NCI-H2029 (cell line): Measurements from ENCODE around the gene PTPN5.

Source experiments
- DNase-seq: peaks from one replicate; lab custom pipeline; 2025; lab: John Stamatoyannopoulos, UW

The PTPN5 gene

DNA sequence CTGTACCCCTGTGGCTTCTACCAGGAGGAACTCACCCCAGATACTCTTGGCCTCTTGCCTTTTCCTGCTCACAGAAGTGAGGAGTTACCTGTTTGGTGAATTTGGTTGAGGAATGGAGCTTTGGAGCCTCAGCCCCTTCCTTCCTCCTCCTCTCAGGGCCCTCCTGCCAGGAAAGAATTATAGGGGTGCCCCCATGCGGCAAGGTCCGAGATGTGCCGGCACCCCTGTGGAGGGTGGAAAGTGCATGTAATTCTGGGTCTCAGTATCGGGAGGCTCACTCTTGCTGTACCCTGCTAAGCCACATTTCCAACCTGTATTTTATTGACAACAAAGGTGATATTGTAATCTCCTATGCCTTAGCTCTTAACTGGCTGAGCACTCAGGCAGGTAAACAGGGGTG is 51.9 kb downstream of the PTPN5 start:
- no peak for DNase-seq

- DNase-seq, result no peak
These were observed 54.0 kb downstream of the PTPN5 start for GRCh38 chr11:18737642-18738041.

GRCh38 chr11:18736590-18737148 is 54.9 kb downstream of the PTPN5 start:
- DNase-seq, result no peak

GRCh38 chr11:18733202-18733601 is 58.4 kb downstream of the PTPN5 start:
- DNase-seq, result no peak

- no peak for DNase-seq
These were observed 59.4 kb downstream of the PTPN5 start for GRCh38 chr11:18731949-18732821.

DNA sequence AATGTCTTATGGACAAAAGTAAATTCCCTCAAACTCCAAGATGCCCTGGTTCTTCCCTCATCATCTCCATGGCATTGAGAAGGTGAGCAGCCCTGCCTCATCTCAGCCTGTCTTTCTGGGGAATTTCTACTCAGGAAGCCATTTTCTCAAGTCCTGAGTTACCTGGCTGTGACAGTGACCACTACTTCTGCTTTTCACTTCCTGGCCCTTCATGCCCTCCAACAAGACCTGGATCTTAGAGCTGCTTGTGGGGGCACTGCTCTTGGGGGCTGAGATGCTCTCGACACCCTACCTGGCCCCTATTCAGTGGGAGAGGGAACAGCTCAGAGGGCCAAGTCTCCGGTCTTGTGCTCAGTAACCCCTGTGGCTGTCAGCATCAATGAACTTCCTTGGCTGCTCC is 60.2 kb downstream of the PTPN5 start:
- DNase-seq, result no peak

- DNase-seq, result no peak
These were observed 61.6 kb downstream of the PTPN5 start for GRCh38 chr11:18730020-18730419.

GRCh38 chr11:18729426-18729825 is 62.2 kb downstream of the PTPN5 start:
- DNase-seq, result no peak

DNA sequence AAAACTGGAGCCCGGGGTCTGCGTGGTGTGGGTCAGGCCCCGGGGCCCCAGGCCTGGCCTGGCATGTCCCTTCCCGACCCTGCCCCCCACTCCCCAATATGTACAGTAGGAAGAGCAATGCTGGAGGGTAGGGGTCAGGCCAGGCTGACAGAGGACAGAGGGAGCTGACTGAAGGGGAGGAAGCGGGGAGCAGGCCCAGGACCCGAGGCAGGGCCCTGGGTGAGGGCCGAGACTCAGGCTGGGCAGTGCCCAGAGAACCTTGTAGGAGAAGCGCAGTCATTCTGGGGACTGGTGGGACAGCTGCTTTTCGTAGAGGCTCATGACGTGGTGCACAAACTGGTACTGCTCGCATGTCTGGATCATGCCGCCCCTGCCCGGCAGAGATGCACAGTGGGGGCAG is 62.9 kb downstream of the PTPN5 start:
- DNase-seq, result no peak

DNA sequence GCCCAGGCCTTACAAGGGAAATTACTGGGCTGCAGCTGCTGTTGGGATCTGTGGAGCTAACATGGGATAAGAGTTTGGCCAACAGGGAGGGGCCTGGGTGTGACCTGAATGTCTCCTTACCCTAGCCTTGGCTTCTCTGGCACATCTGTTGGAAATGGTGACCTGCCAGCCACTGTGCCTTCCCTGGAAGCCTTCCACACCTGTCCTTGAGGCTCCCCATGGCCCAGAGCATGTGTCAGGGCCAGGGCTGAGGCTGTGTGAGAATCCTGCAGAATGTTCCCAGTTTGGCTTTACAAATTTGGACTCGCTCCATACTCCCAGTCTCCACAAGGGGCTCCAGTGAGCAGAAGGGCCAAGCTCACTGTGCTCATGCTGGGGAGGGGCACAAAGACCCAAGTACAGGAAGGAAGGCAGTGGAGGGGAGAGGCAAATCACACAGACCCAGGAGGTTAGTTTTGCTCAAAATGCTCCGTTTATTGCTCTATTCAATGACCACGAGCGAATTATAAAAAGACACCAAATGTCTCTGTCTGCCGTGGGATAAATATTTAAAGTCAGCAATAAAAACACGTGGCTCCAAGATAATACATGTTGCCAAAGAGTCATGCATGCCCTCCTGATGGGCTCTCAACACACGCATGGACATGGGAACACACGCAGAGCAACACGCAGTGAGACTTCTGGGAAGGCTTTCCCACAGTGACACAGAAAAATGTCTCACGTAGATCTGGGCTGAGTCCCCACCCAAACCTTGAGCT is 63.9 kb downstream of the PTPN5 start:
- DNase-seq, result no peak

- no peak for DNase-seq
These were observed 65.6 kb downstream of the PTPN5 start, which contains the start of gene IGSF22 for GRCh38 chr11:18726040-18726439. TSS of gene IGSF22 (minus strand) at chr11:18726188. CDS start at chr11:18724236, 1,952 bp downstream.

GRCh38 chr11:18723991-18724390 is 67.6 kb downstream of the PTPN5 start:
- DNase-seq, result peak; percentile 19

GRCh38 chr11:18722293-18722637 is 69.3 kb downstream of the PTPN5 start:
- no peak for DNase-seq

DNA sequence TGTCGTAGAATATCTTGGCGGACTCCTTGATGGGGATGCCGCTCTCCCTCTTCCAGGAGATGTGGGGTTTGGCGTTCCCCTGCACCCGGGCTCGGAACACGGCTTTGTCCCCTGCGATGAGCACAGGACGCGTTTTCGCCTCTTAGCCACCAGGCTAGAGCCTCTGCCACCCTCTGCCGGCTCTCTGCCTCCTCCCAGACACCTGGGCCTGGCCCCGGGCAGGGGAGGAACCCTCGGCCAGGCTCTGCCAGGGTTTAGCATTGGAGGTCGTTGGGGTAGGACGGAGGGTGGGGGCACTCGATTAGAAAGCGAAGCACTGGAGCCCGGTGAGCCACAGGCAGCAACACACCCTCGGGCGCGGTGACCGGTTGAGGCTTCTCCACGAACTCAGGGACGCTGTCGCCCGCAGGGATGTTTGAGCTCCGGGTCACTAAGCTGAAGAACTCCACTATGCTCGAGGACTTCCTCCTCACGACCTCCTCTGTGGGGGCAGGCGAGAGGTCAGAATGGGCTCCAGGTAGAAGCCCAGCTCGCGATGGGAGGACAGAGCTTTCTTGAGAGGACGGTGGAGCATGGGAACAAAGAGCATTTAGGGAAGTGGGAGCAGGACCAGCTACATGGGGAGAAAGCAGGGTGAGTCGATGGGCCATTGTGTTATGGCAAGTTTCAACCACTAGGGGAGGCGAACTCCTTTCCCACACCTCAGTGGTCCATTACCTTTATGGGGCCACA is 69.9 kb downstream of the PTPN5 start:
- peak; percentile 10 for DNase-seq

DNA sequence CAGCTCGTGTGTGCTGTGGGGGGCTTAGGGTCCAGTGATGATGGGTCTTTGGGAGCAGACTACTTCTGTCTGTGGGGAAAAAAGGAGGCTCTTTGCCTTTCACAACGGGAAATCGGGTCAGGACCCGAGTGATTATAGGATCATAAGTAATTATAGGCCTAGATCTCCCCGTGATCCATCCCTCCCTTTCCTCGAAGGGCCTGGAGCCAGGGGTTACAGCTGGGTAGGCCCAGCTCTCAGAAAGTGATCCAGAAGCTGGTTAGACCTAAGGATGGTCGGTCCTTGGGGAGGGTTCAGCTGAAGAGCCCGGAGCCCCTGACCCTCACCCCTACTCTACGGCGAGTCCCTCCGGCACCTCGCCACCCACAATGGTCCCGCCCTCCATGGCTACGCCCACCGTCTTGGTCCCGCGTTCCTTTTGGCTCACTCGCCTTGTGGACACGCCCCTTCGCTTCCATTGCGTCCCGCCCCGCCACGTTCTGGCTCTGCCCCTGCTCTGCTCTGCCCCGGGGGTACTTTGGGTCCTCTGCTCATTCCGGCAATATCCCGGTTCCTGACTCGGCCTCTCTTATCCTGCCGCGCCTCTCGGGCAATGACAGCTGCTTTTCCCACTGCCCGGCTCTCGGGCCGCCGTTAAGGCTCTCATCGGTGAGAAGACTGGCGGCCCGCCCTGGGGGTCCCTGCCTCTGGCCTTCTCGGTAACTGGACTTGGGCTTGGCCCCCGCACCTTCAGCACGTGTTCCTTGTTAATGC is 70.6 kb downstream of the PTPN5 start:
- DNase-seq, result peak; percentile 60

DNA sequence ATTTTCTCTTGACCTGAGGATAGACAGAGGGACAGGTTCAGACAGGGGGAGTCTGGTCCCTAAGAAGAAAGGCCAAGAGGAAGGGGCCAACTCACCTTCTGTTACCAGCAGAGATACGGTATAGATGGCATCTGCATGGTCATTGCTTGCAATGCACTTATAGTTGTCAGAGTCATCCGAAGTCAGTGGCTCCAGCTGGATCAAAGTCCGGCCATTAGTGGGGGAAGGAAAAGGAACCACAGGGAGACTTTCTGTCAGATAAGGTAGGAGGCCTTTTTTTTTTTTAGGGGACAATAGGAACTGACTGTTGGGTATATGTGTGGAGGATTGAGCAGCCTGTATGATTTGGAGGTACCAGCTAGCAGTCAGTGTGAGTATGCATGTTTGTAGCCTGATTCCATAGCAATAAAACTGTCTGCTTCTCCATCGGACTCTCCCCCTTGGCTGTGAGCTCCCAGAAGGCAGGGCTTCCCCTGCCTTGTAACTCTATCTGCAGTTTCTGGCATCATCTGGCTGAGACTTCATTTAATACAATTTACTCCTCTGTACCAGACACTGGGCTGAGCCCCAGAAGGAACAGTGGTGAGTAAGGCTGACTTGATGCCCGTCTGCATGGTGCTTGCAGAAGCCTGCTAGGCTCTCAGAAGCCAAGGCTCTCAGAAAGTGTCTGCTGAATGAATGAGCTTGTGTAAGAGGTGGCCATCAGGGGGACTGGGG is 71.3 kb downstream of the PTPN5 start:
- no peak for DNase-seq

GRCh38 chr11:18715476-18715875 is 76.1 kb downstream of the PTPN5 start:
- DNase-seq, result no peak

DNA sequence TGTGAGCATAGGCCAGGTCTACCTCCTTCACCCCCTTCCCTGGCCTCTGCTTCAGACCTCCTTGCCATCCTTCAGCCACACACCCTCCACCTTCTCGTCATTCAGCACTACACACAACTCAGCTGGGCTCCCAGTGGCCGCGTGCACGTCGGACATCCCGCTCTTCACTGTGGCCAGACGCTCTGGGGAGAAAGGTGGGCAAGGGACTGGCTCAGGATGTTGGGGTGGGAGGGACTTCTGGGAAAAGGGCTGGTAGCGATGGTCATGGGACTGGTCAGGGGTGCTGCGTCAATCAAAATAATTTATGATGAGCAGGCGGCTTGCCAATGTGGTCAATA is 77.2 kb downstream of the PTPN5 start:
- DNase-seq, result no peak

DNA sequence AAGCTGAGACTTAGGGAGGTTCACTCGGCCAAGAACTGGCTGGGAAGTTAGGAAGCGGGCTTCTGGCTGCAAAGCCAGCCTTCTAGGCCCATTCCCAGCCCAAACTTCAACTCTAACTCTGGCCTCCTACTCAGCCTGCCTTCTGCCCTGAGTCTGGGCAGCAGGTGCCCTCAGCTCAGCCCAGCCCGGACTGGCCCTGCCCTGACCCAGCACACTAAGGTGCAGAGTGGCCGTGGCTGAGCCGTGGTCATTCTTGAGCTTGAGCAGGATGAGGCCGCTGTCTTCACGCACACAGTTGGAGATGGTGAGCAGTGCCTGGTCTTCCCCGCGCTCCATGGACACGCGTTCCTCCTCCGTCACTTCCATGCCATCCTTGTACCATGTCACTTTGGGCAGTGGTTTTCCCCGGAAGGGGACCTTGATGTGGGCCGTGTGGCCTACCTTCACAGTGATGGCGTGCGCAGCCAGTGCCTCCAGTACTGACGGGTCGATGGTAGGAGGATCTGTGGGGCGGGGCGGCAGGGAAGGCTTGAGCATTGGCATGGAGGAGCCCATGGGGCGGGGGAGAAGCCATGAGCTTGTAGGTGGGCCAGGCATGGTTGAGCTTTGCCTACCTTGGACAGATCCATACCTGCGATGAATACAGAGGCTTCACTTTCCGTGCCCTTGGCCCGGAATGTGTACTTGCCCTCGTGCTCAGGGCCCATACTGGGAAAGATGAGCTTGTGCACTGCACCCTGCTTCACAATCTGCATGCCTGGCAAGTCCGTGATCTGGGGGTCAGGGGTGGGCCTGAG is 77.8 kb downstream of the PTPN5 start:
- DNase-seq, result no peak

GRCh38 chr11:18710545-18710944 is 81.1 kb downstream of the PTPN5 start:
- no peak for DNase-seq
